ENCODE results near the gene CLDN8.

DNA sequence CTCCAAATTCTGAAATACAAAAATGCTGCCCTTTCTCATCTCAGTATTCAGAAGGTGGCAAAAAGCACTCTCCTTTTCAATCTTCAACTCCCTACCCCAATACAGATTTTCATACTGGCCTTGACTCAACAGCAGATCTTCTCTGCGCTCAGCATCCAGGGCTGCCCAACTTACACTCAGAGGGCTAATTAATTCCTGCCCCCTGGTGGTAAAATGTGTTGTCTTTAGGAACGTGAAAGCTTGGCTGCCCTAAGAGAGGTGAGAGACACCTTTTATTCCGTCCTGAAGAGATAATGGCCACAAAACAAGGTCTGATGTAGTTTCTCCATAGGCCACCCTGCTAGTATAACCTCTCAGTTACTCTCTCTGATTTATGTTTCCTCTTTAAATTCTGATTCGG, 41.9 kb upstream of the CLDN8 start:
- TF ChIP-seq, protein P1, sequence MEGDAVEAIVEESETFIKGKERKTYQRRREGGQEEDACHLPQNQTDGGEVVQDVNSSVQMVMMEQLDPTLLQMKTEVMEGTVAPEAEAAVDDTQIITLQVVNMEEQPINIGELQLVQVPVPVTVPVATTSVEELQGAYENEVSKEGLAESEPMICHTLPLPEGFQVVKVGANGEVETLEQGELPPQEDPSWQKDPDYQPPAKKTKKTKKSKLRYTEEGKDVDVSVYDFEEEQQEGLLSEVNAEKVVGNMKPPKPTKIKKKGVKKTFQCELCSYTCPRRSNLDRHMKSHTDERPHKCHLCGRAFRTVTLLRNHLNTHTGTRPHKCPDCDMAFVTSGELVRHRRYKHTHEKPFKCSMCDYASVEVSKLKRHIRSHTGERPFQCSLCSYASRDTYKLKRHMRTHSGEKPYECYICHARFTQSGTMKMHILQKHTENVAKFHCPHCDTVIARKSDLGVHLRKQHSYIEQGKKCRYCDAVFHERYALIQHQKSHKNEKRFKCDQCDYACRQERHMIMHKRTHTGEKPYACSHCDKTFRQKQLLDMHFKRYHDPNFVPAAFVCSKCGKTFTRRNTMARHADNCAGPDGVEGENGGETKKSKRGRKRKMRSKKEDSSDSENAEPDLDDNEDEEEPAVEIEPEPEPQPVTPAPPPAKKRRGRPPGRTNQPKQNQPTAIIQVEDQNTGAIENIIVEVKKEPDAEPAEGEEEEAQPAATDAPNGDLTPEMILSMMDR (IDR thresholded peaks at IDR 0.05 in 8 of 11, conservative IDR thresholded peaks at IDR 0.05 in 3 of 11), result no peak
- TF ChIP-seq POLR2AphosphoS5 (IDR thresholded peaks at IDR 0.05), result no peak
- no peak for TF ChIP-seq POLR2A (IDR thresholded peaks at IDR 0.05)

Data from spleen (tissue), 7 donors.